ENCODE results near the gene TRABD2B.

The TRABD2B gene

DNA sequence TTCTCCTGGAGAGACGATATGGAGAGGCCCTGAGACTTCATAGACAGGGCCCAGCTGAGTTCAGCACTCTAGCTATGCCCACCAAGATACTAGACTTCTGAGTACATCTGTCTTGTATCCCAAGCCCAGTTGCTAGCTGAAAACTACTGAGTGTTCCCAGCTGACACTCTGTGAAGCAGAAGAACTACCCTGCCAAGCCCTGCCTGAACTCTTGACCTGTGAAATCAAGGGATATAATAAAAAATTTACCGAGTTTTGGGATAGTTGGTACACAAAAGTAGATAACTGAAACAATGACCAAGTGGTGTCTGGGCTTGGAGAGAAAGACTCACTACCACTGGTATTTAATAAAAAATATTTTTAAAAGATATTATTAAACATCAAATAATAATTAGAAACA lies 267.5 kb downstream of the TRABD2B start:
- DNase-seq (ENCODE audit: insufficient read length, low spot score) (no peak), FAIRE-seq (no peak)
- TF ChIP-seq, protein P1, sequence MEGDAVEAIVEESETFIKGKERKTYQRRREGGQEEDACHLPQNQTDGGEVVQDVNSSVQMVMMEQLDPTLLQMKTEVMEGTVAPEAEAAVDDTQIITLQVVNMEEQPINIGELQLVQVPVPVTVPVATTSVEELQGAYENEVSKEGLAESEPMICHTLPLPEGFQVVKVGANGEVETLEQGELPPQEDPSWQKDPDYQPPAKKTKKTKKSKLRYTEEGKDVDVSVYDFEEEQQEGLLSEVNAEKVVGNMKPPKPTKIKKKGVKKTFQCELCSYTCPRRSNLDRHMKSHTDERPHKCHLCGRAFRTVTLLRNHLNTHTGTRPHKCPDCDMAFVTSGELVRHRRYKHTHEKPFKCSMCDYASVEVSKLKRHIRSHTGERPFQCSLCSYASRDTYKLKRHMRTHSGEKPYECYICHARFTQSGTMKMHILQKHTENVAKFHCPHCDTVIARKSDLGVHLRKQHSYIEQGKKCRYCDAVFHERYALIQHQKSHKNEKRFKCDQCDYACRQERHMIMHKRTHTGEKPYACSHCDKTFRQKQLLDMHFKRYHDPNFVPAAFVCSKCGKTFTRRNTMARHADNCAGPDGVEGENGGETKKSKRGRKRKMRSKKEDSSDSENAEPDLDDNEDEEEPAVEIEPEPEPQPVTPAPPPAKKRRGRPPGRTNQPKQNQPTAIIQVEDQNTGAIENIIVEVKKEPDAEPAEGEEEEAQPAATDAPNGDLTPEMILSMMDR (IDR thresholded peaks at IDR 0.05; ENCODE audit: insufficient read depth, missing control alignments) = no peak

DNA sequence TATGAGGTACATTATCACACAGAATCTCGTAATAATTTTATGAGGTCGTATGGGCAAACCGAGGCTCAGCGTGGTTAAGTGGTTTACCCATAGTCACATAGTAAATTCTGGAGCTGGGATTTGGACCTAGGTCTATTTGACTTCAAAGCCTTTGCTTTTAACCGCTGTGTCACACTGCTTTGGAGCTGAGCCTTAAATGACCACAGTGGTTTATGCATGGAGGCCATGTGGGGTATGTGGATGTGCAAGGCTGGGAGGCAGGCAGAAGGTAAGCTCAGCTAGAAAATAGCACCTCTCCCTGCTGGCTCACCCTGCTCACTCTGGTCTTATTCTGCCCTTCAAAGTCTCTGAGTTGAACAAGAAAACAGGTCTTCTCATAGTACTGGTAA lies 269.5 kb downstream of the TRABD2B start:
- FAIRE-seq = no peak
- no peak for DNase-seq (ENCODE audit: insufficient read length, low spot score)
- TF ChIP-seq, protein P1 (IDR thresholded peaks at IDR 0.05; ENCODE audit: insufficient read depth, missing control alignments) = no peak

DNA sequence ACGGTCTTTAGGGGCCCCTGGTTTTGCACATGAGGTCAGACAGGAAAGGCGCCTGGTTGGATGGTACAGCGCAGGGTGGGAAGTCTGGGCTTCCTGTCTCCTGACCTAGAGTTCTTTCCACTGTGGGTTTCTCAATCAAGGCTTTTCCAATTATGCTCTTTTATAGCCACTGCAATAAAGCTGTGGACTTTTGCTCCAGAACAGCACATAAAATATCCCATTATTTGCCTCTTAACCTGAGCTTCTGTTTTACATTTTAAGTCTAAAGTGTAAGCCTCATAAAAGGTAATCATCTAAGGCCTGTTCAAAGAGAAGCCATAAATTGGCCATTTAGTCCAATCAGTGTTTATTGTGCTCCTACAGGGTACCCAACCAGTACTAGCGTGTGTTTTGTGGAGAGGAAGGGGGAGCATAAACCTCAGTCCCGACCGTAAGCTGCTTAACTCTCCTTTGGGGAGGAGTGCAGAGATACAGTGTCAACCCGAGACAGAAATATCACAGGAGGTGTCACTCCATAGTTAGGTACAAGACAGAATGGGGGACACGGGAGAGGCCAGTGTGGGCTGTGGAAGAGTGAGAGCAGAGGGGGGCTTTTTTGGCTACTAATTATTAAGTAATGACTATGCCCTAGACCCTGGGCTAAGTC lies 270.0 kb downstream of the TRABD2B start:
- DNase-seq (ENCODE audit: insufficient read length, low spot score) (no peak), FAIRE-seq (no peak)
- TF ChIP-seq, protein P1 (IDR thresholded peaks at IDR 0.05; ENCODE audit: insufficient read depth, missing control alignments) = no peak

DNA sequence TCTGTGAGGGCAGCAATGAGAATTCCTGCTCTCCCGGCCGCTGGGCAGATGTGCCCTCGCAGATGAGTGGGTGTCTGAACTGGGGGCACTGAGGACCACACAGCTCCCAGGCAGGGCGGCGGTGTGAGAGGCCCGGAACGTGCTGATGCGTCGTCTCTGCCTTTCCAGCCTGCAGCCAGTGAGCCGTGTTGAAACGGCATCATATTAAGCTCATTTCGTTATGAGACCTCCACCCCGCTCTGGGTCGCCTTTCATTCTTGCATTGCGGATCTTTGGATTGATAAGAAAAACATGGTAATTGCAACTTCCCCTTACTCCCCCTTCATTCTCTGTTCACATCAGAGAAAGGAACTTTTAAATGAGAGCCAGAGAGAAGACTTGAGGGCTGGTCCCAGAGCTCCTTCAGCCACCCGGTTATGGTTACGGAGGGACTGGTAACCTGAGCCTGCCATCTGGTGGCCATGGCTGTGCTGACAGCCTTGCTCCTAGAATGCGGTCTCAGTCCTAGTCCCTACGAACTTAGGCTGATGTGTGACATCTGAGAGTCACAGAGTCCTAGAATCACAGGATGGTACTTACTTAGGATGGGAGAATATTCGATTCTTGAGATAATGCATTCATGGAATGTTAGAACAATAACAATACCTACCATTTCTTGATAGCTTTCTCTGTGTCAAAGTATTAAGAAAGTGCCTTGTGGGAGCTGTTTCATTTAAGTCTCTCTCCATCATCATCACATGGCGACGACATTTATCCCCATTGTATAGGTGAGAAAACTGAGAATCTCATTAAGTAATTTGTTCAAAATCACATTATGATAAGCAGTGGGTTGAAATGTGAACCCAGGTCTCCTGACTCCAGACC lies 271.0 kb downstream of the TRABD2B start:
- TF ChIP-seq, protein P1 (IDR thresholded peaks at IDR 0.05; ENCODE audit: insufficient read depth, missing control alignments) = peak; percentile 87
- peak; percentile 57 for DNase-seq (ENCODE audit: insufficient read length, low spot score)
- FAIRE-seq = no peak

DNA sequence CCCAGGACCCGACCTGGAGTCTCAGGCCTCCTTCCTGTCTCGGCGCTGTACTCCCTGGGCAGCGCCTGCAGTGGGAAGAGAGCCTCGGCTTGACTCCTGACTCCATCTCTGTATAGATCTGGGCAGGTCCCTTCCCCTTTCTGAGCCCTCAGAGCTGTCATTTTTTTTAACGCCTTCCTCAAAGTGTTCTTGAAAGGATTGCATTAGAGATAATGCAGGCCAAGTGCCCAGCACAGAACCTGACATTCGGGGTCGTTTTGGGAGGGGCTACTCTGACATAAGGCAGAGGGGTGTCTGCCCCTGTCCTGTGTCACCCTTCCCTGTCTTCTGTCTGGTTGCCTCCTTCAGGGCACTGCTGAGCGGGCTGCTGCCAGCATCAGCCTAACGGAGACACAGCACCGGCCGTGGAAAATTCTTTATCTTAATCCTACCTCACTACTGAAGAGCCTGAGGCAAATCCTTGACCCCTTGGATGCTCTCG lies 271.6 kb downstream of the TRABD2B start:
- TF ChIP-seq, protein P1 (IDR thresholded peaks at IDR 0.05; ENCODE audit: insufficient read depth, missing control alignments) = no peak
- FAIRE-seq = no peak
- DNase-seq (ENCODE audit: insufficient read length, low spot score) = no peak

DNA sequence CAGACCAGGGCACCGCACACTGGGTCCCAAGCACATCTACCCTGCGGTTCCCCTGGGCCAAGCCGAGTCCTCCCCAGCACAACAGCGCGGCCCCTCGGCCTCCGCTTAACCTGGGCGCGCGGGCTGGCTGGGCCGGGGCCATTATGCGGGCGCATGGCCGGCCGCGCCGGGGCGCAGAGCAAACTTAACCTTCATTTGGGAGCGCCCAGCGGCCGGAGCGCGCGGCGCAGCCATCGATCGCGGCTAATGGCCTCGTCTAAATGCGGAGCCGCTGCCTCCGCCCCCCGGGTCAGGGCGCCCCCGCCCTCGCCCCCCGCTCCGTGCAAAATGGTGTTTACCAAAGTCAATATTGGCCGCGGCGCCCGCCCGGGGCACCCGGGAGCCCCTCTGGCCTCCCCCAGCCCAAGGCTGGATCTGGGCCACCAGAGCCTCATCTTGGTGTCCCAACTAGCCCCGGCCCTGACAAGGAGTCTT lies 272.1 kb downstream of the TRABD2B start:
- TF ChIP-seq, protein P1 (IDR thresholded peaks at IDR 0.05; ENCODE audit: insufficient read depth, missing control alignments) = no peak
- FAIRE-seq = no peak
- no peak for DNase-seq (ENCODE audit: insufficient read length, low spot score)

Data from D721Med (cell line).